ENCODE results near the gene EPHB3. TPM values are rescaled to one million over a fixed set of nuclear protein-coding genes. Genes with fewer than 3 reads are reported as not detected.
A peak's percentile ranks its signal among the peaks of the same experiment; 100 is the strongest.

EPHB3 gene
- total RNA-seq, 4 donors from 2014 or later, result 0.10 to 0.24 (median 0.12) TPM

DNA sequence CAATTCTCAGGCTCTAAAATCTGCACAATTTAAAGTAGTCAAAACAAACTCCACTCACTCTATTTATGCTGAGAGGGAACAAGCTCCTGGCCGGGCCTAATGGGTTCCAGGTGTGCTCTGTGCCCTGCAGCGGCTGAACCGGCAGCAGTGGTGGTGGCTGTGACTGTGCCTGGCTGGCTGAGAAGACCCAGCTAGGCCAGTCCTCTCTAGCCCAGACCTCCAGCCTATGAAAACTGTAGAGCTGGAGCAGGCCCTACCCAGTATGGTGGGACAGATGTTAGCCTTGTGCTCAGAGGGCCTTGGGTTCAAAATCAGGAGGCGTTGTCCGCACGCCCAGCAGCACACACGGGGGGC lies 37.0 kb downstream of the EPHB3 start:
- ATAC-seq, result no peak
- Histone ChIP-seq H3K27me3 (peaks cover 6 to 19% (median 10%) of the 10 kb centered on the region in 3 donors), H3K36me3 (no peaks in the 10 kb centered on the region), H3K4me1 (peaks cover 3 to 5% of the 10 kb centered on the region in 2 donors), H3K9me3 (no peaks in the 10 kb centered on the region), H3K27ac (no peak overlapping the region), H3K4me3 (no peak overlapping the region)
- DNase-seq, result no peak
- in situ Hi-C loops (cut with MboI; ENCODE audit: low sequenced_read_pairs in 4 of 4), result no loop called here
- TF ChIP-seq POLR2A (IDR thresholded peaks at IDR 0.05), result no peak
- TF ChIP-seq, protein P1, sequence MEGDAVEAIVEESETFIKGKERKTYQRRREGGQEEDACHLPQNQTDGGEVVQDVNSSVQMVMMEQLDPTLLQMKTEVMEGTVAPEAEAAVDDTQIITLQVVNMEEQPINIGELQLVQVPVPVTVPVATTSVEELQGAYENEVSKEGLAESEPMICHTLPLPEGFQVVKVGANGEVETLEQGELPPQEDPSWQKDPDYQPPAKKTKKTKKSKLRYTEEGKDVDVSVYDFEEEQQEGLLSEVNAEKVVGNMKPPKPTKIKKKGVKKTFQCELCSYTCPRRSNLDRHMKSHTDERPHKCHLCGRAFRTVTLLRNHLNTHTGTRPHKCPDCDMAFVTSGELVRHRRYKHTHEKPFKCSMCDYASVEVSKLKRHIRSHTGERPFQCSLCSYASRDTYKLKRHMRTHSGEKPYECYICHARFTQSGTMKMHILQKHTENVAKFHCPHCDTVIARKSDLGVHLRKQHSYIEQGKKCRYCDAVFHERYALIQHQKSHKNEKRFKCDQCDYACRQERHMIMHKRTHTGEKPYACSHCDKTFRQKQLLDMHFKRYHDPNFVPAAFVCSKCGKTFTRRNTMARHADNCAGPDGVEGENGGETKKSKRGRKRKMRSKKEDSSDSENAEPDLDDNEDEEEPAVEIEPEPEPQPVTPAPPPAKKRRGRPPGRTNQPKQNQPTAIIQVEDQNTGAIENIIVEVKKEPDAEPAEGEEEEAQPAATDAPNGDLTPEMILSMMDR (IDR thresholded peaks at IDR 0.05 in 4 of 5, conservative IDR thresholded peaks at IDR 0.05 in 1 of 5), result no peak
- intact Hi-C loops (cut with DNase I; ENCODE audit: low total_unique reads), result no loop called here

DNA sequence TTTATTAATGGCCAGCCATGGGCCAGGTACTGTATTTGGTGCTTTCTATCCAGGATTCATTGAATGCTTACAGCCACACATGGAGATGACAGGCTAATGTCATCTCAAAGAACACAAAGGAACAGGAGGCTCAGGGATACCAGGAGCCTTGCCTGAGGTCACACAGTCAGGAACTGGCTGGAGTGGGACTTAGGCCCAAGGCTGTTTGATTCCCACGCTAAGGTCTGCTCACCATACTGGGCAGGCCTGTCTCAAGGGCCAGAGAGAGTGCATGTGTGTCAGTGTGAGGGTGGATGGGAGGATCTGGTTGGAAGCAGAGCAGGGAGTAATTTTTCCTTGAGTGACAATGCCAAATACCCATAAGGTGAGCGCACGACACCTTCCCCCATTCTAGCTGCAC lies 37.6 kb downstream of the EPHB3 start:
- DNase-seq, result no peak
- in situ Hi-C loops (cut with MboI; ENCODE audit: low sequenced_read_pairs in 4 of 4), result no loop called here

DNA sequence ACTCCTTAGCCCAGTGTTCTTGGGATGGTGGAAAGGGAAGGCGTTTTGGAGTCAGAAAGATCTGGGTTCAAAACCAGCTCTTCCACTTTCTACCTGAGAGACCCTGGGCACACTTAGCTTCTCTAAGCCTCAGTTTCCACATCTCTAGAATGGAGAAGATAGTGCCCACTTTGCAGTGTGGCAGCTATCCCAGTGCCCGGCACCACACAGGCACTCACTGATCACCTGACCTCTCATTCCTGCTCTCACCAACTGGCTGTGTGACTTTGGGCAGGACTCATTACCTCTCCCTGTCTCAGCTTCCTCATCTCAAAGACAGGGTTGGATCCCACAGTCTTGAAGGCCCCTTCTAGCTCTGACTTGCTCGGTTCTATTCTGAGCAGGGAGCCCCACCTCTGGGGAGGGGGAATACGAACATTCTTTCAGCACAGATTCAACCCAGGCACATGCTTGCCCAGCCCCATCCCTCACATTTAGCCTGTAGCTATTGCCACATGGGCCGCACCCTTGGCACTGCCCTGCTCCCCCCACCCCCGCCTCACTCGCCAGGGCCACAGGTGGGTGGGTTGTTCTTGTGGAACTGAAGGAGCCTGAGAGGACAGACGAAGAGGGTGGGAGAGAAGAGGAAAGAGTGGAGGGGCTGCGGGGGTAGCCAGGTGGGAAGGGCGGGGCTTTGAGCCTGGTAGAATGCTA lies 39.2 kb downstream of the EPHB3 start:
- TF ChIP-seq, protein P1 (IDR thresholded peaks at IDR 0.05 in 4 of 5, conservative IDR thresholded peaks at IDR 0.05 in 1 of 5), result no peak
- no peak for TF ChIP-seq POLR2A (IDR thresholded peaks at IDR 0.05)
- intact Hi-C loops (cut with DNase I; ENCODE audit: low total_unique reads), result no loop called here
- Histone ChIP-seq H3K27me3 (peaks cover 6 to 35% (median 30%) of the 10 kb centered on the region in 3 donors), H3K36me3 (no peaks in the 10 kb centered on the region), H3K4me1 (peaks cover 5 to 8% of the 10 kb centered on the region in 2 donors), H3K27ac (no peak overlapping the region), H3K9me3 (no peaks in the 10 kb centered on the region), H3K4me3 (no peak overlapping the region)
- ATAC-seq, result no peak
- in situ Hi-C loops (cut with MboI; ENCODE audit: low sequenced_read_pairs in 4 of 4), result no loop called here
- DNase-seq, result no peak

More for the DNA sequence above, 37.6 kb downstream of the EPHB3 start:
- H3K36me3 ChIP-seq, result no peaks in the 10 kb centered on the region
- no peak overlapping the region for H3K27ac ChIP-seq
- no peaks in the 10 kb centered on the region for H3K9me3 ChIP-seq
- intact Hi-C loops (cut with DNase I; ENCODE audit: low total_unique reads), result no loop called here
- TF ChIP-seq POLR2A (IDR thresholded peaks at IDR 0.05), result no peak
- TF ChIP-seq, protein P1 (IDR thresholded peaks at IDR 0.05 in 4 of 5, conservative IDR thresholded peaks at IDR 0.05 in 1 of 5), result no peak
- no peak for ATAC-seq
- H3K4me3 ChIP-seq, result no peak overlapping the region
- H3K4me1 ChIP-seq, result peaks cover 3 to 5% of the 10 kb centered on the region in 2 donors
- H3K27me3 ChIP-seq, result peaks cover 6 to 25% (median 16%) of the 10 kb centered on the region in 3 donors

DNA sequence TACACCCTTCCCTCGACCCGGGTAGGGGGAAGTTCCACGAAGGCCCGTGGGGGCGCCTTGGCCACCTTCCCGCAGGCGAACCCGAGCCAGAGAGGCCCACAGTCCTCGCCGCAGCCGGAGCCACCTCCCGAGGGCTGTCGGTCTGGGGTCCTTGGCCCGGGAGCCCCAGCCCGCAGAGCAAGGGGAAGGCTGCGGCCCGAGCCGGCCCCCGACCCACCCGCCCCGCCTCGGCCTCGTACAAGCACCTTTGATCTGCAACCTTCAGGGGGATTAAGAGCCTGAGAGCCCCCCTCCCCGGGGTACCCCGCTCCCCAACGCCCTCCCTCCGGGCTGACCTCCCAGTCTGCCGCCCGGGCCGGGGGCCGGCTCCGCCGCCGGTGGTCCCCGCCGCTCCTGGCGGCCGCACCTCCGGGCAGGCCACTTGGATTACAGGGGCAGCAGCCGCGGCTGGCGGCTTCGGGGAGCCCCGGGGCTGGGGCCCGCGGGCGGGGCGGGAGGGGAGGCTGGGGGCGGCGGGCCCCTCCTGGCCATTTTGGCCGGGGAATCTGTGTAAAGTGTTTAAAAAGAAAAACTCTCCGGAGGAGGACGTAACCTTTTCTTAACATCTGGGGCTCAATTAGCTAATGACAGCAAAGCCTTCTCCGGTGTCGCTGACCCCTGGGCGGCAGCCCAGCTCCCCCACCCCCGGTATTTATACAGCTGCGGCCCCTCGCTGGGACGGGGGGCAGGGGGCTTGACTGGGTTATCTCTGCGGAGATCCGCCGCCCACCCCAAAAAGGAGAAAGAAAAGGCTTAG lies 40.2 kb downstream of the EPHB3 start:
- ATAC-seq, result no peak
- Histone ChIP-seq H3K36me3 (no peaks in the 10 kb centered on the region), H3K4me3 (peak overlapping the region in 1 of 4 donors; percentile 27), H3K9me3 (no peaks in the 10 kb centered on the region), H3K27ac (no peak overlapping the region), H3K4me1 (peaks cover 5 to 8% of the 10 kb centered on the region in 2 donors), H3K27me3 (peaks cover 6 to 35% (median 30%) of the 10 kb centered on the region in 3 donors)
- in situ Hi-C loops (cut with MboI; ENCODE audit: low sequenced_read_pairs in 4 of 4) (no loop called here), intact Hi-C loops (cut with DNase I; ENCODE audit: low total_unique reads) (no loop called here)
- no peak for DNase-seq
- TF ChIP-seq, protein P1 (IDR thresholded peaks at IDR 0.05 in 4 of 5, conservative IDR thresholded peaks at IDR 0.05 in 1 of 5), result no peak
- TF ChIP-seq POLR2A (IDR thresholded peaks at IDR 0.05), result no peak

Measured in gastrocnemius medialis (tissue), 4 donors.